Vagina (tissue), 2 donors: ENCODE results near the gene TNFAIP3. TPM values are rescaled to one million over a fixed set of nuclear protein-coding genes. Genes with fewer than 3 reads are reported as not detected.
"Not testable (repeated sequence)": the region's sequence is repeated elsewhere in the genome, so short reads cannot be mapped to it uniquely, and the experiment has no call there.

Experiments
- DNase-seq, 2 donors: peaks; one replicate each; pipeline ENCODE4 v3.0.0-alpha.2; 2017; ENCODE audit errors: extremely low spot score in 2 of 2
- H3K27ac ChIP-seq: fragments of 200-600 bp; sonication (generic); one replicate; pipeline ENCODE4 v1.5.1; 2019
- H3K27me3 ChIP-seq: fragments of 200-600 bp; sonication (generic); one replicate; pipeline ENCODE4 v1.5.1; 2019
- H3K36me3 ChIP-seq, 2 donors: fragments of 200-600 bp; sonication (generic); one replicate each; pipeline ENCODE4 v1.5.1; 2017 to 2019
- H3K4me1 ChIP-seq: fragments of 200-600 bp; sonication (generic); one replicate; pipeline ENCODE4 v1.5.1; 2019
- H3K4me3 ChIP-seq, 2 donors: fragments of 200-600 bp; sonication (generic); 1 replicate in 1 of 2; 2 replicates in 1 of 2; pipeline ENCODE4 v1.5.1; 2016 to 2019
- H3K9me3 ChIP-seq: fragments of 200-600 bp; sonication (generic); one replicate; pipeline ENCODE4 v1.5.1; 2019
- CTCF ChIP-seq, 3 experiments: fragments of 450-650 bp in 2 of 3; fragments of 200-600 bp in 1 of 3; sonication (generic) in 1 of 3; IDR thresholded peaks; one replicate each; pipeline ENCODE4 v1.5.1; 2017 to 2019; ENCODE audit warnings: antibody characterized with exemption in 3 of 3, mild to moderate bottlenecking in 2 of 3, moderate library complexity in 2 of 3
- POLR2A ChIP-seq, 2 donors: fragments of 450-650 bp; IDR thresholded peaks; one replicate each; pipeline ENCODE4 v1.6.1; 2017; ENCODE audit warnings: antibody characterized with exemption in 2 of 2, mild to moderate bottlenecking in 2 of 2, moderate library complexity in 2 of 2
- POLR2AphosphoS5 ChIP-seq, 2 donors: sonication (generic); formaldehyde crosslinking; IDR thresholded peaks; one replicate each; pipeline ENCODE4 v1.9.0; 2017; ENCODE audit warnings: antibody characterized with exemption in 2 of 2, mild to moderate bottlenecking in 2 of 2, low read depth in 1 of 2; ENCODE audit not compliant: insufficient read depth in 1 of 2
- intact Hi-C: fragments of 100-400 bp; cut with DNase I; formaldehyde crosslinking; loops from one replicate; pipeline ENCODE4 v1.15.1; 2023
- total RNA-seq: library from RNA; depleted of rRNA; stranded (reverse); fragments of >200 nt; gene quantifications from one replicate; pipeline ENCODE4 v1.2.3, GENCODE V29; 2016

TNFAIP3 gene
- total RNA-seq, 1 donor from 2014 or later = 28.5 TPM

GRCh38 chr6:137884149-137884909, 17.3 kb downstream of the TNFAIP3 start:
- Histone ChIP-seq H3K9me3 (no peaks in the 10 kb centered on the region), H3K27me3 (no peaks in the 10 kb centered on the region), H3K4me3 (no peak overlapping the region), H3K27ac (no peak overlapping the region), H3K4me1 (no peaks in the 10 kb centered on the region), H3K36me3 (peaks cover 0 to 36% of the 10 kb centered on the region in 2 donors)
- DNase-seq = no peak
- no peak for TF ChIP-seq POLR2AphosphoS5 (IDR thresholded peaks at IDR 0.05; ENCODE audit: insufficient read depth in 1 of 2, low read depth in 1 of 2)
- TF ChIP-seq POLR2A (IDR thresholded peaks at IDR 0.05) = no peak
- no peak for TF ChIP-seq CTCF (IDR thresholded peaks at IDR 0.05)
- intact Hi-C loops = no loop called here

GRCh38 chr6:137884910-137885229, 17.8 kb downstream of the TNFAIP3 start:
- H3K27ac ChIP-seq, H3K9me3 ChIP-seq, H3K4me1 ChIP-seq, DNase-seq, intact Hi-C loops, H3K27me3 ChIP-seq, H3K4me3 ChIP-seq: not testable (repeated sequence)
- H3K36me3 ChIP-seq = peaks cover 0 to 30% of the 10 kb centered on the region in 2 donors

GRCh38 chr6:137886226-137886625, 19.2 kb downstream of the TNFAIP3 start:
- H3K9me3 ChIP-seq, H3K27ac ChIP-seq, H3K27me3 ChIP-seq, DNase-seq, H3K4me3 ChIP-seq, intact Hi-C loops, H3K4me1 ChIP-seq: not testable (repeated sequence)
- peaks cover 0 to 17% of the 10 kb centered on the region in 2 donors for H3K36me3 ChIP-seq

- intact Hi-C loops = no loop called here
- TF ChIP-seq POLR2AphosphoS5 (IDR thresholded peaks at IDR 0.05; ENCODE audit: insufficient read depth in 1 of 2, low read depth in 1 of 2) = no peak
- TF ChIP-seq POLR2A (IDR thresholded peaks at IDR 0.05) = no peak
- TF ChIP-seq CTCF (IDR thresholded peaks at IDR 0.05) = no peak
- Histone ChIP-seq H3K27me3 (no peaks in the 10 kb centered on the region), H3K27ac (no peak overlapping the region), H3K9me3 (no peaks in the 10 kb centered on the region), H3K36me3 (no peaks in the 10 kb centered on the region), H3K4me3 (no peak overlapping the region), H3K4me1 (no peaks in the 10 kb centered on the region)
- no peak for DNase-seq
Measured at GRCh38 chr6:137890983-137891537, 24.0 kb downstream of the TNFAIP3 start.

- no peaks in the 10 kb centered on the region for H3K36me3 ChIP-seq
- no peaks in the 10 kb centered on the region for H3K4me1 ChIP-seq
- H3K27ac ChIP-seq = no peak overlapping the region
- no peak for DNase-seq
- intact Hi-C loops = no loop called here
- no peak overlapping the region for H3K4me3 ChIP-seq
- no peak for TF ChIP-seq POLR2A (IDR thresholded peaks at IDR 0.05)
- TF ChIP-seq POLR2AphosphoS5 (IDR thresholded peaks at IDR 0.05; ENCODE audit: insufficient read depth in 1 of 2, low read depth in 1 of 2) = no peak
- no peak for TF ChIP-seq CTCF (IDR thresholded peaks at IDR 0.05)
- H3K27me3 ChIP-seq = no peaks in the 10 kb centered on the region
- no peaks in the 10 kb centered on the region for H3K9me3 ChIP-seq
Measured at GRCh38 chr6:137892271-137892708, 25.2 kb downstream of the TNFAIP3 start.

GRCh38 chr6:137893181-137893580, 26.1 kb downstream of the TNFAIP3 start:
- intact Hi-C loops = no loop called here
- TF ChIP-seq POLR2A (IDR thresholded peaks at IDR 0.05) (no peak), POLR2AphosphoS5 (IDR thresholded peaks at IDR 0.05; ENCODE audit: insufficient read depth in 1 of 2, low read depth in 1 of 2) (no peak), CTCF (IDR thresholded peaks at IDR 0.05) (no peak)
- no peak for DNase-seq
- no peaks in the 10 kb centered on the region for H3K4me1 ChIP-seq
- no peak overlapping the region for H3K4me3 ChIP-seq
- no peaks in the 10 kb centered on the region for H3K9me3 ChIP-seq
- no peaks in the 10 kb centered on the region for H3K36me3 ChIP-seq
- no peak overlapping the region for H3K27ac ChIP-seq
- H3K27me3 ChIP-seq = no peaks in the 10 kb centered on the region
